ENCODE measurements around the gene STKLD1. TPM values are rescaled to one million over a fixed set of nuclear protein-coding genes. Genes with fewer than 3 reads are reported as not detected.

The STKLD1 gene
- total RNA-seq, 2 donors from 2014 or later, result 0.95 TPM; not detected in 1

DNA sequence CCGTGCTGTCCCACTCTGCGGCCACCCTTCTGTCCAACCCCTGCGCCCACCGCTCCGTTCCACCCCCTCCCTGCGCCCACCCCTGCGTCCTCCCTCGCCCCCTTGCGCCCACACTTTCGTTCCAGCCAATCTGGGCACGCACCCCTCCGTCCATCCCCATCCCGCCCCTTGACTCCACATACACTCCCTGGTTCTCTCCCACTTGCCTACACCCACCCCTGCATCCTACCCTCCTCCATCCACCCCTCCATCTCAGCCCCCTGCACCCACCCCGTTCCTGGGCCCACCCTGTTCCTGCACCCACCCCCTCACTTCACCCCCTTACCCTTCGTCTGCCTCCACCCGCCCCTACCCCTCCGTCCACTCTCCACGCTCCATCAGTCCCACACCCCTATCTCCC, 53.0 kb downstream of the STKLD1 start:
- no peak overlapping the region for H3K27ac ChIP-seq (ENCODE audit: low read depth, low read length)
- peak overlapping the region; percentile 55 for H3K4me3 Mint-ChIP-seq
- H3K27me3 ChIP-seq (ENCODE audit: control insufficient read depth, insufficient read depth, low read length, poor library complexity, severe bottlenecking), result no peaks in the 10 kb centered on the region
- H3K4me3 ChIP-seq (ENCODE audit: low read length), result no peak overlapping the region
- no peak overlapping the region for H3K9ac ChIP-seq (ENCODE audit: extremely low read depth, low read length, poor library complexity, severe bottlenecking)
- H3K27ac Mint-ChIP-seq, result no peak overlapping the region
- H3K36me3 ChIP-seq (ENCODE audit: control insufficient read depth, insufficient read depth, low read length), result no peaks in the 10 kb centered on the region
- H3K9me3 ChIP-seq (ENCODE audit: control insufficient read depth, low read length), result peaks cover 10% of the 10 kb centered on the region
- TF ChIP-seq, protein P1, sequence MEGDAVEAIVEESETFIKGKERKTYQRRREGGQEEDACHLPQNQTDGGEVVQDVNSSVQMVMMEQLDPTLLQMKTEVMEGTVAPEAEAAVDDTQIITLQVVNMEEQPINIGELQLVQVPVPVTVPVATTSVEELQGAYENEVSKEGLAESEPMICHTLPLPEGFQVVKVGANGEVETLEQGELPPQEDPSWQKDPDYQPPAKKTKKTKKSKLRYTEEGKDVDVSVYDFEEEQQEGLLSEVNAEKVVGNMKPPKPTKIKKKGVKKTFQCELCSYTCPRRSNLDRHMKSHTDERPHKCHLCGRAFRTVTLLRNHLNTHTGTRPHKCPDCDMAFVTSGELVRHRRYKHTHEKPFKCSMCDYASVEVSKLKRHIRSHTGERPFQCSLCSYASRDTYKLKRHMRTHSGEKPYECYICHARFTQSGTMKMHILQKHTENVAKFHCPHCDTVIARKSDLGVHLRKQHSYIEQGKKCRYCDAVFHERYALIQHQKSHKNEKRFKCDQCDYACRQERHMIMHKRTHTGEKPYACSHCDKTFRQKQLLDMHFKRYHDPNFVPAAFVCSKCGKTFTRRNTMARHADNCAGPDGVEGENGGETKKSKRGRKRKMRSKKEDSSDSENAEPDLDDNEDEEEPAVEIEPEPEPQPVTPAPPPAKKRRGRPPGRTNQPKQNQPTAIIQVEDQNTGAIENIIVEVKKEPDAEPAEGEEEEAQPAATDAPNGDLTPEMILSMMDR (conservative IDR thresholded peaks at IDR 0.05), result no peak
- no peaks in the 10 kb centered on the region for H3K4me1 ChIP-seq (ENCODE audit: control insufficient read depth, insufficient read depth, low read length)
- WGBS, 2 experiments (ENCODE audit: insufficient coverage in 1 of 2, insufficient read length in 1 of 2), result 5% methylated on average over 18 of the region's 18 CpGs; no CpG with 5 or more reads in 1 of the 2 experiments
- H3K36me3 Mint-ChIP-seq (ENCODE audit: low read depth), result peaks cover 3% of the 10 kb centered on the region
- no peaks in the 10 kb centered on the region for H3K4me1 Mint-ChIP-seq
- peaks cover 5% of the 10 kb centered on the region for H3K9me3 Mint-ChIP-seq
- H3K27me3 Mint-ChIP-seq (ENCODE audit: insufficient read depth), result peaks cover 6% of the 10 kb centered on the region
- peak; percentile 83 for DNase-seq

DNA sequence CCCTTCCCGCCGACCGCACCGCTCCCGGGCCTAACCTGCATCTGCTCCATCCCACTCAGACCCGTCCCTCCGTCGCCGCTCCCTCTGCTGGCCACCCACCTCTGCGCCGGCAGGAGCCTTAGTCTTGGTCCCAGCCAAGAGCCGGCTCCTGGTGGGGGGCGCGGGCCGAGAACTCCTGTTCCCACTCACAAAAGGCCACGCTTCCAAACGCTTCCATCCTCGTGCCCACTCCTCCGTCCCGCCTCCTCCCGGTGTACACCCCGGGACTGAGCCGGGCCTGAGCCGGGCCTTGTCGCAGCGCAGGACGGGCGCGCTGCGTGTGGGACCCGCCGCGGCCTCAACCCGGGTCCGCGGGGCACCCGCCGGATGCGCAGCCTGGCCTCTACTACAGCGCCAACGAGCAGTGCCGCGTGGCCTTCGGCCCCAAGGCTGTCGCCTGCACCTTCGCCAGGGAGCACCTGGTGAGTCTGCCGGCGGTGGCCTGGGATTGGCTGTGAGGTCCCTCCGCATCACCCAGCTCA, 53.5 kb downstream of the STKLD1 start:
- peaks cover 5% of the 10 kb centered on the region for H3K9me3 Mint-ChIP-seq
- peaks cover 6% of the 10 kb centered on the region for H3K27me3 Mint-ChIP-seq (ENCODE audit: insufficient read depth)
- H3K9me3 ChIP-seq (ENCODE audit: control insufficient read depth, low read length), result peaks cover 10% of the 10 kb centered on the region
- no peaks in the 10 kb centered on the region for H3K4me1 Mint-ChIP-seq
- H3K4me3 Mint-ChIP-seq, result peak overlapping the region; percentile 55
- H3K36me3 ChIP-seq (ENCODE audit: control insufficient read depth, insufficient read depth, low read length), result no peaks in the 10 kb centered on the region
- no peaks in the 10 kb centered on the region for H3K4me1 ChIP-seq (ENCODE audit: control insufficient read depth, insufficient read depth, low read length)
- peaks cover 3% of the 10 kb centered on the region for H3K36me3 Mint-ChIP-seq (ENCODE audit: low read depth)
- H3K27me3 ChIP-seq (ENCODE audit: control insufficient read depth, insufficient read depth, low read length, poor library complexity, severe bottlenecking), result no peaks in the 10 kb centered on the region
- WGBS, 2 experiments (ENCODE audit: insufficient coverage in 1 of 2, insufficient read length in 1 of 2), result 19 to 21% methylated on average over 41 to 49 of the region's 49 CpGs
- no peak overlapping the region for H3K9ac ChIP-seq (ENCODE audit: extremely low read depth, low read length, poor library complexity, severe bottlenecking)
- TF ChIP-seq, protein P1 (conservative IDR thresholded peaks at IDR 0.05), result peak; percentile 78
- DNase-seq, result peak; percentile 95
- H3K4me3 ChIP-seq (ENCODE audit: low read length), result no peak overlapping the region
- no peak overlapping the region for H3K27ac ChIP-seq (ENCODE audit: low read depth, low read length)
- no peak overlapping the region for H3K27ac Mint-ChIP-seq

DNA sequence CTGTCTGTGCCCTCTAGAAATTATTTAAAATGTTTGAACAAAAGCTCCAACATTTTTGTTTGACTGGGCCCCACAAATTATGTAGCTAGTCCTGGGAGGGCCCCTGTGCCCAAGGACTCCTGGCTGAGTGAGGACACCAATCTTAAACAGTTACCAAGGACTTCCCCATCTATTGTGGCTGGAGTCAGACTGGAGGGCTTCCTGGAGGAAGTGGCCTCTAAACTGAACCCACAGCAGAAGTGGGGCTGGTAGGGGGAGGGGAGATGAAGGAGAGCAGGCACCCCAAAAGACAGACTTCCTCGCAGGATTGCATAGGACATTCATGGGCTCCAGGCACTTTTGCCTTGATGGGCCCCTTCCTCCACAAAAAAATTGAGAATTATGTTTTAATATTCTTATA, 54.1 kb downstream of the STKLD1 start:
- H3K4me3 ChIP-seq (ENCODE audit: low read length), result no peak overlapping the region
- no peak for DNase-seq
- no peaks in the 10 kb centered on the region for H3K36me3 ChIP-seq (ENCODE audit: control insufficient read depth, insufficient read depth, low read length)
- H3K9me3 ChIP-seq (ENCODE audit: control insufficient read depth, low read length), result peaks cover 10% of the 10 kb centered on the region
- Mint-ChIP-seq H3K27ac (no peak overlapping the region), H3K4me3 (peak overlapping the region; percentile 55), H3K27me3 (ENCODE audit: insufficient read depth) (peaks cover 6% of the 10 kb centered on the region), H3K36me3 (ENCODE audit: low read depth) (peaks cover 3% of the 10 kb centered on the region), H3K4me1 (no peaks in the 10 kb centered on the region), H3K9me3 (peaks cover 5% of the 10 kb centered on the region)
- H3K27me3 ChIP-seq (ENCODE audit: control insufficient read depth, insufficient read depth, low read length, poor library complexity, severe bottlenecking), result no peaks in the 10 kb centered on the region
- WGBS, 2 experiments (ENCODE audit: insufficient coverage in 1 of 2, insufficient read length in 1 of 2), result 100% methylated on average over 1 of the region's 1 CpG; no CpG with 5 or more reads in 1 of the 2 experiments
- H3K4me1 ChIP-seq (ENCODE audit: control insufficient read depth, insufficient read depth, low read length), result no peaks in the 10 kb centered on the region
- no peak overlapping the region for H3K27ac ChIP-seq (ENCODE audit: low read depth, low read length)
- no peak overlapping the region for H3K9ac ChIP-seq (ENCODE audit: extremely low read depth, low read length, poor library complexity, severe bottlenecking)
- TF ChIP-seq, protein P1 (conservative IDR thresholded peaks at IDR 0.05), result no peak
